Kidney (tissue), 14 donors: Measurements from ENCODE around the gene DNAJB8. TPM values are rescaled to one million over a fixed set of nuclear protein-coding genes. Genes with fewer than 3 reads are reported as not detected.

Source experiments
- DNase-seq, 5 donors: peaks; one replicate each; pipeline ENCODE4 v3.0.0-alpha.2; 2013 to 2020
- FAIRE-seq: peaks from 2 replicates; lab custom pipeline; 2012; peaks lifted over from hg19 to GRCh38; lab: Jason Lieb, UNC
- H3K27ac ChIP-seq, 2 donors: one replicate each; pipeline ENCODE4 v1.7.0; 2013; ENCODE audit warnings: low read depth in 2 of 2, low read length in 2 of 2, inconsistent platforms in 1 of 2
- H3K27me3 ChIP-seq: one replicate; pipeline ENCODE4 v1.7.1; 2013; ENCODE audit warnings: low read length, inconsistent platforms; ENCODE audit not compliant: control insufficient read depth, insufficient read depth
- H3K36me3 ChIP-seq, 3 donors: one replicate each; pipeline versions ENCODE4 v1.7.0 to v1.7.1; 2013; ENCODE audit warnings: low read length in 3 of 3, control low read depth in 1 of 3, inconsistent platforms in 1 of 3; ENCODE audit not compliant: insufficient read depth in 3 of 3, control insufficient read depth in 2 of 3
- H3K4me1 ChIP-seq, 3 donors: one replicate each; pipeline versions ENCODE4 v1.7.0 to v1.7.1; 2013; ENCODE audit warnings: low read length in 3 of 3, inconsistent platforms in 1 of 3, low read depth in 1 of 3; ENCODE audit not compliant: control insufficient read depth in 2 of 3, insufficient read depth in 2 of 3
- H3K4me3 ChIP-seq, 3 donors: one replicate each; pipeline versions ENCODE4 v1.7.0 to v1.8.1; 2013; ENCODE audit warnings: low read length in 3 of 3, control low read depth in 1 of 3, inconsistent platforms in 1 of 3
- H3K9ac ChIP-seq, 3 donors: one replicate each; pipeline versions ENCODE4 v1.7.0 to v1.7.1; 2013; ENCODE audit warnings: low read length in 3 of 3, control low read depth in 1 of 3, inconsistent platforms in 1 of 3
- H3K9me3 ChIP-seq, 3 donors: one replicate each; pipeline versions ENCODE4 v1.7.0 to v1.7.1; 2013; ENCODE audit warnings: low read length in 3 of 3, control low read depth in 1 of 3, inconsistent platforms in 1 of 3; ENCODE audit not compliant: control insufficient read depth in 2 of 3, insufficient read depth in 1 of 3
- CTCF ChIP-seq: IDR thresholded peaks from 3 replicates; pipeline ENCODE4 v1.5.1; 2012; ENCODE audit warnings: mild to moderate bottlenecking, moderate library complexity, borderline replicate concordance; ENCODE audit not compliant: insufficient read depth; ENCODE audit errors: extremely low read depth
- intact Hi-C: fragments of 100-400 bp; cut with DNase I; formaldehyde crosslinking; loops from one replicate; pipeline ENCODE4 v1.11.1; 2022
- polyA plus RNA-seq: library from polyadenylated mRNA; stranded (reverse); fragments of 350-450 nt; fragmentation: Illumina TruSeq; extraction: RNeasy Lipid Tissue Mini Kit (QIAGEN cat#74804); gene quantifications from one replicate; pipeline ENCODE4 v1.2.3, GENCODE V29; 2014; ENCODE audit warnings: low read depth, low replicate concordance; ENCODE audit not compliant: insufficient read depth
- total RNA-seq: library from RNA; stranded (reverse); fragmentation: NEBNext Ultra II Directional; extraction: Animal tissue kit (Norgen Biotek cat#: 25700); gene quantifications from one replicate; pipeline ENCODE4 v1.2.1, GENCODE V29; 2021
- donor health status: control.
- donor health status: control.
- donor health status: control.
- donor health status: control.
- donor health status: control.
- donor health status: DM: yes; HTN: yes; CAD: no.
- donor health status: Normal renal cell carcinoma (clear cell type).

DNAJB8 gene
- total and polyA plus RNA-seq, 2 donors from 2014 or later: not detected

- no peak for FAIRE-seq
- H3K9me3 ChIP-seq: no peaks in the 10 kb centered on the region
- TF ChIP-seq CTCF: no peak
- intact Hi-C loops: loop anchor here (10.0 kb wide), 1 partner anchor 317 kb away; no protein-coding TSS in a partner anchor
- peaks cover 0 to 14% (median 0%) of the 10 kb centered on the region in 3 donors for H3K4me1 ChIP-seq
- H3K4me3 ChIP-seq: peak overlapping the region; percentile 17 to 51 (median 28)
- H3K27ac ChIP-seq: peak overlapping the region; percentile 22 to 60
- DNase-seq: peak in 4 of 5 donors; percentile 37 to 68 (median 62)
- H3K27me3 ChIP-seq: peaks cover 42% of the 10 kb centered on the region
- H3K36me3 ChIP-seq: no peaks in the 10 kb centered on the region
- H3K9ac ChIP-seq: no peak overlapping the region
Observed at GRCh38 chr3:128491941-128492670, 25.4 kb upstream of the DNAJB8 start.

GRCh38 chr3:128491691-128491940, 24.9 kb upstream of the DNAJB8 start:
- no peak for FAIRE-seq
- DNase-seq: peak in 3 of 5 donors; percentile 42 to 64 (median 60)
- H3K27ac ChIP-seq: peak overlapping the region; percentile 22 to 60
- no peaks in the 10 kb centered on the region for H3K9me3 ChIP-seq
- peaks cover 38% of the 10 kb centered on the region for H3K27me3 ChIP-seq
- no peak for TF ChIP-seq CTCF
- H3K9ac ChIP-seq: peak overlapping the region in 1 of 3 donors; percentile 55
- H3K4me3 ChIP-seq: peak overlapping the region; percentile 17 to 51 (median 28)
- intact Hi-C loops: loop anchor here (10.0 kb wide), 1 partner anchor 317 kb away; no protein-coding TSS in a partner anchor
- no peaks in the 10 kb centered on the region for H3K36me3 ChIP-seq
- peaks cover 0 to 10% (median 0%) of the 10 kb centered on the region in 3 donors for H3K4me1 ChIP-seq

- Histone ChIP-seq H3K27ac (peak overlapping the region in 1 of 2 donors; percentile 90), H3K4me3 (peak overlapping the region; percentile 26 to 78 (median 59)), H3K9ac (peak overlapping the region in 1 of 3 donors; percentile 56), H3K36me3 (no peaks in the 10 kb centered on the region), H3K9me3 (no peaks in the 10 kb centered on the region), H3K27me3 (peaks cover 36% of the 10 kb centered on the region), H3K4me1 (peaks cover 0 to 14% (median 0%) of the 10 kb centered on the region in 3 donors)
- peak in 3 of 5 donors; percentile 48 to 64 (median 53) for DNase-seq
- TF ChIP-seq CTCF: no peak
- intact Hi-C loops: loop anchor here (10.0 kb wide), 1 partner anchor 316 kb away; no protein-coding TSS in a partner anchor
- no peak for FAIRE-seq
Observed at GRCh38 chr3:128490915-128491690, 24.4 kb upstream of the DNAJB8 start.
